ENCODE data around the gene OSBP2.
"Not testable (repeated sequence)": the region's sequence is repeated elsewhere in the genome, so short reads cannot be mapped to it uniquely, and the experiment has no call there.

- not testable (repeated sequence) for TF ChIP-seq EGR1 (IDR thresholded peaks at IDR 0.05; ENCODE audit: borderline replicate concordance in 1 of 2, low read depth in 2 of 2, low read length in 2 of 2); ZNF384 (IDR thresholded peaks at IDR 0.05; ENCODE audit: borderline replicate concordance, low read depth, low read length); EP300 (IDR thresholded peaks at IDR 0.05; ENCODE audit: borderline replicate concordance in 1 of 2, control insufficient read depth in 1 of 2, low read depth in 2 of 2, low read length in 2 of 2); CTCF (IDR thresholded peaks at IDR 0.05 in 2 of 3, conservative IDR thresholded peaks at IDR 0.05 in 1 of 3; ENCODE audit: control insufficient read depth in 2 of 3, extremely low read depth in 1 of 3, insufficient read depth in 1 of 3, low read depth in 3 of 3, low read length in 3 of 3); CBX3 (IDR thresholded peaks at IDR 0.05; ENCODE audit: borderline replicate concordance, low read depth); JUND (IDR thresholded peaks at IDR 0.05; ENCODE audit: low read depth, low read length); RFX5 (IDR thresholded peaks at IDR 0.05; ENCODE audit: low read depth, low read length); IRF3 (IDR thresholded peaks at IDR 0.05)
- TF ChIP-seq NFYB (IDR thresholded peaks at IDR 0.05; ENCODE audit: insufficient read depth, low read depth, low read length) = peak; percentile 47; the same call in 1 of the 2 replicates
These were observed 45.3 kb downstream of the OSBP2 start for GRCh38 chr22:30740007-30740406.
